Thyroid gland (tissue), 4 donors: ENCODE data around the gene FAM83F. TPM values are rescaled to one million over a fixed set of nuclear protein-coding genes. Genes with fewer than 3 reads are reported as not detected.

Experiments used
- DNase-seq, 2 donors: peaks; one replicate each; pipeline ENCODE4 v3.0.0-alpha.2; 2019
- H3K27ac ChIP-seq, 3 donors: fragments of 200-600 bp; sonication (generic); 1 replicate in 2 of 3; 2 replicates in 1 of 3; pipeline ENCODE4 v1.5.1; 2016 to 2019; ENCODE audit warnings: mild to moderate bottlenecking in 1 of 3, moderate library complexity in 1 of 3
- H3K27me3 ChIP-seq: fragments of 200-600 bp; sonication (generic); one replicate; pipeline ENCODE4 v1.5.1; 2019
- H3K36me3 ChIP-seq, 2 donors: fragments of 200-600 bp; sonication (generic); one replicate each; pipeline ENCODE4 v1.5.1; 2016 to 2019
- H3K4me1 ChIP-seq, 2 donors: fragments of 200-600 bp; sonication (generic); one replicate each; pipeline ENCODE4 v1.5.1; 2017 to 2019
- H3K4me3 ChIP-seq, 3 donors: fragments of 200-600 bp; sonication (generic); replicated peaks in 1 of 3; 1 replicate in 2 of 3; 2 replicates in 1 of 3; pipeline ENCODE4 v1.5.1; 2016; ENCODE audit warnings: mild to moderate bottlenecking in 1 of 3
- H3K9me3 ChIP-seq: fragments of 200-600 bp; sonication (generic); one replicate; pipeline ENCODE4 v1.5.1; 2017
- CTCF ChIP-seq, 6 experiments: fragments of 200-600 bp in 3 of 6; fragments of 450-650 bp in 3 of 6; sonication (generic) in 3 of 6; IDR thresholded peaks; one replicate each; pipeline ENCODE4 v1.5.1; 2016 to 2019; ENCODE audit warnings: antibody characterized with exemption in 6 of 6, mild to moderate bottlenecking in 2 of 6, inconsistent platforms in 1 of 6, moderate library complexity in 1 of 6
- POLR2A ChIP-seq, 2 donors: fragments of 450-650 bp; IDR thresholded peaks; one replicate each; pipeline ENCODE4 v1.6.1; 2017; ENCODE audit warnings: antibody characterized with exemption in 2 of 2, mild to moderate bottlenecking in 2 of 2, moderate library complexity in 1 of 2
- WGBS, 2 donors: methylation state at CpG; one replicate each; pipeline ENCODE4 v1.1.5; 2017; 5-methylcytosine and 5-hydroxymethylcytosine counted together
- intact Hi-C: fragments of 100-400 bp; cut with DNase I; formaldehyde crosslinking; loops from one replicate; pipeline ENCODE4 v1.15.1; 2023
- total RNA-seq, 4 donors: library from RNA; depleted of rRNA; stranded (reverse); fragments of >200 nt; gene quantifications; one replicate each; pipeline ENCODE4 v1.2.3, GENCODE V29; 2016

Gene FAM83F
- total RNA-seq, 4 donors from 2014 or later = 19.2 to 35.6 (median 26.1) TPM

- DNase-seq = no peak
- no peaks in the 10 kb centered on the region for H3K9me3 ChIP-seq
- TF ChIP-seq POLR2A (IDR thresholded peaks at IDR 0.05) (no peak), CTCF (IDR thresholded peaks at IDR 0.05) (no peak)
- intact Hi-C loops = no loop called here
- peaks cover 25 to 33% of the 10 kb centered on the region in 2 donors for H3K4me1 ChIP-seq
- H3K27ac ChIP-seq = no peak overlapping the region
- H3K4me3 ChIP-seq = peak overlapping the region in 1 of 3 donors; percentile 53
- 53 to 62% methylated on average over 12 to 18 of the region's 20 CpGs for WGBS, 2 donors
- no peaks in the 10 kb centered on the region for H3K27me3 ChIP-seq
- H3K36me3 ChIP-seq = no peaks in the 10 kb centered on the region
These were observed 651 bp upstream of the FAM83F start for GRCh38 chr22:39994041-39994565.

GRCh38 chr22:39995393-39996252 is 869 bp downstream of the FAM83F start:
- Histone ChIP-seq H3K27me3 (no peaks in the 10 kb centered on the region), H3K27ac (peak overlapping the region; percentile 75 to 90 (median 82)), H3K36me3 (no peaks in the 10 kb centered on the region), H3K9me3 (no peaks in the 10 kb centered on the region), H3K4me3 (peak overlapping the region; percentile 25 to 53 (median 49)), H3K4me1 (peaks cover 40 to 48% of the 10 kb centered on the region in 2 donors)
- 48 to 49% methylated on average over 6 to 17 of the region's 35 CpGs for WGBS, 2 donors
- intact Hi-C loops = no loop called here
- no peak for TF ChIP-seq POLR2A (IDR thresholded peaks at IDR 0.05)
- no peak for TF ChIP-seq CTCF (IDR thresholded peaks at IDR 0.05)
- peak; percentile 39 to 49 for DNase-seq

GRCh38 chr22:39996732-39997131 is 2.0 kb downstream of the FAM83F start:
- TF ChIP-seq POLR2A (IDR thresholded peaks at IDR 0.05) (no peak), CTCF (IDR thresholded peaks at IDR 0.05) (no peak)
- H3K36me3 ChIP-seq = no peaks in the 10 kb centered on the region
- no peaks in the 10 kb centered on the region for H3K27me3 ChIP-seq
- no peak for DNase-seq
- peaks cover 48 to 59% of the 10 kb centered on the region in 2 donors for H3K4me1 ChIP-seq
- H3K9me3 ChIP-seq = no peaks in the 10 kb centered on the region
- no peak overlapping the region for H3K4me3 ChIP-seq
- peak overlapping the region; percentile 1 to 90 (median 54) for H3K27ac ChIP-seq
- WGBS, 2 donors = 54 to 73% methylated on average over 3 of the region's 3 CpGs
- intact Hi-C loops = no loop called here

- no peak for DNase-seq
- intact Hi-C loops = no loop called here
- TF ChIP-seq CTCF (IDR thresholded peaks at IDR 0.05) (no peak), POLR2A (IDR thresholded peaks at IDR 0.05) (no peak)
- H3K9me3 ChIP-seq = no peaks in the 10 kb centered on the region
- peak overlapping the region; percentile 1 to 90 (median 54) for H3K27ac ChIP-seq
- H3K4me3 ChIP-seq = no peak overlapping the region
- no peaks in the 10 kb centered on the region for H3K36me3 ChIP-seq
- H3K27me3 ChIP-seq = no peaks in the 10 kb centered on the region
- H3K4me1 ChIP-seq = peaks cover 48 to 66% of the 10 kb centered on the region in 2 donors
- WGBS, 2 donors = 83 to 86% methylated on average over 3 of the region's 3 CpGs
These were observed 2.7 kb downstream of the FAM83F start for GRCh38 chr22:39997421-39997820.
